WI38 (cell line): ENCODE results near the gene MUC3A.
"Not testable (repeated sequence)": the region's sequence is repeated elsewhere in the genome, so short reads cannot be mapped to it uniquely, and the experiment has no call there.

Experiments used
- H3K4me3 ChIP-seq: 2 replicates; pipeline ENCODE4 v1.5.1; 2011; ENCODE audit warnings: low read depth, mild to moderate bottlenecking, control low read depth, low read length
- TF ChIP-seq, protein P1 (sequence below): IDR thresholded peaks from 2 replicates; pipeline ENCODE4 v1.5.1; 2012; ENCODE audit warnings: low read depth, mild to moderate bottlenecking, control low read depth, low read length

MUC3A gene

GRCh38 chr7:100914879-100915447, 34.4 kb upstream of the MUC3A start:
- TF ChIP-seq, protein P1, sequence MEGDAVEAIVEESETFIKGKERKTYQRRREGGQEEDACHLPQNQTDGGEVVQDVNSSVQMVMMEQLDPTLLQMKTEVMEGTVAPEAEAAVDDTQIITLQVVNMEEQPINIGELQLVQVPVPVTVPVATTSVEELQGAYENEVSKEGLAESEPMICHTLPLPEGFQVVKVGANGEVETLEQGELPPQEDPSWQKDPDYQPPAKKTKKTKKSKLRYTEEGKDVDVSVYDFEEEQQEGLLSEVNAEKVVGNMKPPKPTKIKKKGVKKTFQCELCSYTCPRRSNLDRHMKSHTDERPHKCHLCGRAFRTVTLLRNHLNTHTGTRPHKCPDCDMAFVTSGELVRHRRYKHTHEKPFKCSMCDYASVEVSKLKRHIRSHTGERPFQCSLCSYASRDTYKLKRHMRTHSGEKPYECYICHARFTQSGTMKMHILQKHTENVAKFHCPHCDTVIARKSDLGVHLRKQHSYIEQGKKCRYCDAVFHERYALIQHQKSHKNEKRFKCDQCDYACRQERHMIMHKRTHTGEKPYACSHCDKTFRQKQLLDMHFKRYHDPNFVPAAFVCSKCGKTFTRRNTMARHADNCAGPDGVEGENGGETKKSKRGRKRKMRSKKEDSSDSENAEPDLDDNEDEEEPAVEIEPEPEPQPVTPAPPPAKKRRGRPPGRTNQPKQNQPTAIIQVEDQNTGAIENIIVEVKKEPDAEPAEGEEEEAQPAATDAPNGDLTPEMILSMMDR = no peak
- H3K4me3 ChIP-seq = no peak overlapping the region

- H3K4me3 ChIP-seq = not testable (repeated sequence)
These were observed 30.0 kb upstream of the MUC3A start for GRCh38 chr7:100919335-100919734.

GRCh38 chr7:100919779-100920437, 29.4 kb upstream of the MUC3A start:
- H3K4me3 ChIP-seq = not testable (repeated sequence)

DNA sequence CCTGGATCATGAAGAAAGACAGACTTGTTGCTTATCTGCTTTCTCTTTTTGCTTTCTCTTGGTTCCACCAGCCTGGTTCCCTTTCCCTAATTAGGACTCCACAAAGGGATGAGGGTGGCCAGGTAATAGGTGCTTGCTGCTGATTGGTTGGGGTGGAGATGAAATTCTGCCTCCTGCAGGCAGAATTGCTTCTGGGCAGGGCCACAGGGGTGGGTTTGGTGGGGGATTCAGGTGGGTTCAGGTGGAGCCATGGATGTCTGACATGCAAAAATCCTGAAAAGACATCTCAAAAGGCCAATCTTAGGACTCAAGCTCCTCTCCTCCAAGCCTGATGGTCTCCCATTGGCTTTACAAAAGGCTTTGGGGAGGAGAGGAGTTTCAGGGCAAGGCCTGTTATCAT, 28.3 kb upstream of the MUC3A start:
- TF ChIP-seq, protein P1 = no peak
- no peak overlapping the region for H3K4me3 ChIP-seq

DNA sequence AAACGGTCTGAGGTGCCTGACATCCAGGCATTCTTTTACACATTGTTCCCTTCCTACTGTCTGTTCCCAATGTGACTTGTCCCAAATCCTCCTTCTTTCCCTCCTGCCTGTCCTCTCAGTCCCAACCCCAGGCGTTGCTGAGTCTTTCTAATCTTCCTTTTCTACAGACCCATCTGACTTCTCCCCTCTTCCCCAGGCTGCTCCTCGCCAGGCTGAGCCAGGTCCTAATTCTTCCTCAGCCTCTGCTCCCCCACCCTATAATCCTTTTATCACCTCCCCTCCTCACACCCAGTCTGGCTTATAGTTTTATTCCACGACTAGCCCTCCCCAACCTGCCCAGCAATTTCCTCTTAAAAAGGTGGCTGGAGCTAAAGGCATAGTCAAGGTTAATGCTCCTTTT, 25.7 kb upstream of the MUC3A start:
- not testable (repeated sequence) for H3K4me3 ChIP-seq

- H3K4me3 ChIP-seq = no peak overlapping the region
- TF ChIP-seq, protein P1 = no peak
These were observed 19.5 kb upstream of the MUC3A start for GRCh38 chr7:100929808-100930174.

DNA sequence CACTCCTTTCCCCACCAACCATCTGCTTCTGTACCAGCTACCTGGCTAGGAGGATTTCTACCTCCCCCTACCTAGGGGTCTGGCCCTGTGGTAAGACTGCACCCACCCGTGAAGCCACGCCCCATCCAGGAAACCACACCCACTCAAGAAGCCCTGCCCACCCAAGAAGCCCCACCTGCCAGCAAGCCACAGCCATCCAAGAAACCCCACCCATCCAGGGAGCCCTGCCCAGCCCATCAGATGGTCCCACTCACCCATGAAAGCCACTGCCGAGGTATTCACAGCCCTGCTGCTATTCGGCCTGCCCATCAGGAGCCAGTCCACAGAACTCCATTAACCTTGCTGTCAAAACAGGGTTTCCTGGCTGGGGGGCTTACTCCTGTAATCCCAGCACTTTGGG, 15.6 kb upstream of the MUC3A start:
- no peak overlapping the region for H3K4me3 ChIP-seq
- TF ChIP-seq, protein P1 = no peak

- H3K4me3 ChIP-seq = not testable (repeated sequence)
These were observed 14.0 kb upstream of the MUC3A start for GRCh38 chr7:100935381-100935780.

- H3K4me3 ChIP-seq = not testable (repeated sequence)
These were observed 13.2 kb upstream of the MUC3A start for GRCh38 chr7:100936167-100936566.

DNA sequence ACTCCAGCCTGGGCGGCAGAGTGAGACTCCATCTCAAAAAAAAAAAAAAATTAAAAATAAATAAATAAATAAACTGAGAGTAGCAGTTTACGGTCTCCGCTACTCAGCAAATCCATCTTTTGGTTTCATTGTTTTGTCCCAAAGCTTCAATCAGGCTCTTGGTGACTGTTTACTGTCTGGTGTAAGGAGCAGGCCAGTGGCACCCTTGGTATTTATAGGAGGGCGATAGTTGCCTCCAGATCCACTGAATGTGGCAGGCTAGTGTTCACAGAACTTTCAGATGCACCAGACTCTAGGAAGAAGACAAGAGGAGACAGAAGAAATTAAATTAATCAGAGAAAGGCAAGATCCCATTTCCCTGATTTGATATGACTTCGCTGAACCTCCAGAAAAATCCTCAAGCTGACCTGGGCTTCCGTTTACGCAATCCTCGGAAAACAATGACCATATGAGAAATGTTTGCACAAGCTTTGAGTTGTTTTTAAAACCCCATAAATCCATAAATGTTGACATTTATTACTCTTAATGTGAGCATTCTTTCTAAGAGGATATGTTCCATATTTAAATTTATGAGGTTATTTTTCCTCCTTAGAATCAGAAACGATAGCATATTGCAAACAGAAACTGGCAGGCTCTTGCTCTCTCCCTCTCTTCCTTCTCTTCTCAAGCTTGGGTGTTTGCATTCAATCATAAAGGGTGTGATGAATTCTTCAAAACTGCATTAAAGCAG, 7.1 kb upstream of the MUC3A start:
- H3K4me3 ChIP-seq = no peak overlapping the region
- TF ChIP-seq, protein P1 = no peak
